ENCODE measurements around the gene UGGT2. TPM values are rescaled to one million over a fixed set of nuclear protein-coding genes. Genes with fewer than 3 reads are reported as not detected.
"Not testable (repeated sequence)": the region's sequence is repeated elsewhere in the genome, so short reads cannot be mapped to it uniquely, and the experiment has no call there.

The UGGT2 gene
- total RNA-seq, 2 donors from 2014 or later = 21.1 to 26.1 TPM

DNA sequence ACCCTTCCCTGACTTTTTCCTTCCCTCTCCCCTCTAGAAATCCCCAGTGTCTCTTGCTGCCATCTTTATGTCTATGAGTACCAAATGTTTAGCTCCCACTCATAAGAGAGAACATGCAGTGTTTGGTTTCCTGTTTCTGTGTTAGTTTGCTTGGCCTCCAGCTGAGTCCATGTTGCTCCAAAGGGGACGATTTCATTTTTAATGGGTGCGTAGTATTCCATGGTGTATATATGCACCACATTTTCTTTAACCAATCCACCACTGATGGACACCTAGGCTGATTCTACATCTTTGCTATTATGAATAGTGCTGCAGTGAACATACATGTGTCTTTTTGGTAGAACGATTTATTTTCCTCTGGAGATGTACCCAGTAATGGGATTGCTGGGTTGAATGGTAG, 123.8 kb downstream of the UGGT2 start:
- no peak overlapping the region for H3K27ac ChIP-seq
- H3K9me3 ChIP-seq = no peaks in the 10 kb centered on the region
- no peak overlapping the region for H3K4me3 ChIP-seq
- TF ChIP-seq POLR2AphosphoS5 (IDR thresholded peaks at IDR 0.05) = no peak
- TF ChIP-seq POLR2A (IDR thresholded peaks at IDR 0.05) = no peak
- TF ChIP-seq, protein P1, sequence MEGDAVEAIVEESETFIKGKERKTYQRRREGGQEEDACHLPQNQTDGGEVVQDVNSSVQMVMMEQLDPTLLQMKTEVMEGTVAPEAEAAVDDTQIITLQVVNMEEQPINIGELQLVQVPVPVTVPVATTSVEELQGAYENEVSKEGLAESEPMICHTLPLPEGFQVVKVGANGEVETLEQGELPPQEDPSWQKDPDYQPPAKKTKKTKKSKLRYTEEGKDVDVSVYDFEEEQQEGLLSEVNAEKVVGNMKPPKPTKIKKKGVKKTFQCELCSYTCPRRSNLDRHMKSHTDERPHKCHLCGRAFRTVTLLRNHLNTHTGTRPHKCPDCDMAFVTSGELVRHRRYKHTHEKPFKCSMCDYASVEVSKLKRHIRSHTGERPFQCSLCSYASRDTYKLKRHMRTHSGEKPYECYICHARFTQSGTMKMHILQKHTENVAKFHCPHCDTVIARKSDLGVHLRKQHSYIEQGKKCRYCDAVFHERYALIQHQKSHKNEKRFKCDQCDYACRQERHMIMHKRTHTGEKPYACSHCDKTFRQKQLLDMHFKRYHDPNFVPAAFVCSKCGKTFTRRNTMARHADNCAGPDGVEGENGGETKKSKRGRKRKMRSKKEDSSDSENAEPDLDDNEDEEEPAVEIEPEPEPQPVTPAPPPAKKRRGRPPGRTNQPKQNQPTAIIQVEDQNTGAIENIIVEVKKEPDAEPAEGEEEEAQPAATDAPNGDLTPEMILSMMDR (IDR thresholded peaks at IDR 0.05) = no peak
- no peaks in the 10 kb centered on the region for H3K27me3 ChIP-seq (replicated peaks; ENCODE audit: insufficient read depth)
- H3K4me1 ChIP-seq (replicated peaks) = no peaks in the 10 kb centered on the region
- no peak for DNase-seq (ENCODE audit: low spot score)
- H3K36me3 ChIP-seq = no peaks in the 10 kb centered on the region
- 99% methylated on average over 3 of the region's 3 CpGs for WGBS
- intact Hi-C loops (cut with DNase I) = no loop called here

DNA sequence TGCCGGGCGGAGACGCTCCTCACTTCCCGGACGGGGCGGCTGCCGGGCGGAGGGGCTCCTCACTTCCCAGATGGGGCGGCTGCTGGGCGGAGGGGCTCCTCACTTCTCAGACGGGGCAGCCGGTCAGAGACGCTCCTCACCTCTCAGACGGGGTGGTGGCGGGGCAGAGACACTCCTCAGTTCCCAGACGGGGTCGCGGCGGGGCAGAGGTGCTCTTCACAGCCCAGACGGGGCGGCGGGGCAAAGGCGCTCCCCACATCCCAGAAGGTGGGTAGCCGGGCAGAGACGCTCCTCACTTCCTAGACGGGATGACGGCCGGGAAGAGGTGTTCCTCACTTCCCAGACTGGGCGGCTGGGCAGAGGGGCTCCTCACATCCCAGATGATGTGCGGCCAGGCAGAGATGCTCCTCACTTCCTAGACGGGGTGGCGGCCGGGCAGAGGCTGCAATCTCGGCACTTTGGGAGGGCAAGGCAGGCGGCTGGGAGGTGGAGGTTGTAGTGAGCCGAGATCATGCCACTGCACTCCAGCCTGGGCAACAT, 124.8 kb downstream of the UGGT2 start:
- H3K4me3 ChIP-seq; intact Hi-C loops (cut with DNase I); H3K27me3 ChIP-seq (replicated peaks; ENCODE audit: insufficient read depth); H3K9me3 ChIP-seq; H3K4me1 ChIP-seq (replicated peaks); DNase-seq (ENCODE audit: low spot score); H3K27ac ChIP-seq; H3K36me3 ChIP-seq: not testable (repeated sequence)
- WGBS = 96% methylated on average over 35 of the region's 36 CpGs

DNA sequence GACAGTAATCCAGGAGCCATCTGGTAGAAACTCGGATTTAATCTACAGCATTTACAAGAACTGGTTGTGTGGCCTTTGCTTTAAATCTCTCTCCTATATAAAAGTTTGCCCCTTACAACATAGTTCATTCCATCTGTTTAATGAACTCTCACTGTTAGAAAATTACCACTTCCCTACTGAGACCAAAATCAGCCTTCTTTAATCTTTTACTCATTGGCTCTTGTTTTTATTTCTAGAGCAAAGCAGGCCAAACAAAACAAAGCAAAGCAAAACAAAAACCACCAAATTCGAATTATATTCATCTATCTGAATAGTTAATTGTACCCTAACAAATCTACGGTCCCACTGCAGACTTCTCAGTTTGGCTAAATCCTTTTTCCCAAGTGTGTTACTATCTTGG, 127.0 kb downstream of the UGGT2 start:
- WGBS = 50% methylated on average over 3 of the region's 3 CpGs
- intact Hi-C loops (cut with DNase I) = no loop called here
- Histone ChIP-seq H3K27me3 (replicated peaks; ENCODE audit: insufficient read depth) (no peaks in the 10 kb centered on the region), H3K27ac (no peak overlapping the region), H3K9me3 (no peaks in the 10 kb centered on the region), H3K36me3 (no peaks in the 10 kb centered on the region), H3K4me3 (no peak overlapping the region), H3K4me1 (replicated peaks) (no peaks in the 10 kb centered on the region)
- no peak for DNase-seq (ENCODE audit: low spot score)
- TF ChIP-seq POLR2A (IDR thresholded peaks at IDR 0.05) (no peak), POLR2AphosphoS5 (IDR thresholded peaks at IDR 0.05) (no peak)
- TF ChIP-seq, protein P1 (IDR thresholded peaks at IDR 0.05) = no peak

DNA sequence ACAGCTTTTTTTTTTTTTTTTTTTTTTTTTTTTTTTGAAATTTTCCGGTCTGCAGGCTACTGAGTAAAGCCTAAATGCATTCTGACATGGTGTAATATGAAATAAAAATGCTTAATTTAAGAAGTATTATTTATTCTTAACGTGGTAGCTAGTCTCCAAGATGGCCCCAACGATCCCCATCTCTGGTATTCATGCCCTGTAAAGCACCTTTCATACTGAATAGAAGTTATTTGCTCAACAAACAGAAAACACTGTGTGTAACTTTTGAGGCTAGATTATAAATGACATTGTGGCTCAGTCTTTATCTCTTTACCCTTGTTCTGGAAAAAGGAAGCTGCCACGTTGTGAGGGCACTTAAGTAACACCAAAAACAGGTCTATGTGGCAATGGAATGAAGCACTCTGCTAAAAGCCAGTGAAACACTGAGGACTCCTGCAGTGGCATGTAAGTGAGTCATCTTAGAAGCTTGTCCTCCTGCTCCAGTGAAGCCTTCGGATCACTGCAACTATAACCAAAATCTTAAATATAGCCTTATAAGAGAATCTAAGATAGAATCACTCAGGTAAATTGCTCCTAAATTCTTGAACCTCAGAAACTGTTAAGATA, 128.7 kb downstream of the UGGT2 start:
- H3K4me1 ChIP-seq (replicated peaks) = no peaks in the 10 kb centered on the region
- TF ChIP-seq, protein P1 (IDR thresholded peaks at IDR 0.05) = no peak
- TF ChIP-seq POLR2A (IDR thresholded peaks at IDR 0.05) (no peak), POLR2AphosphoS5 (IDR thresholded peaks at IDR 0.05) (no peak)
- H3K27me3 ChIP-seq (replicated peaks; ENCODE audit: insufficient read depth) = no peaks in the 10 kb centered on the region
- H3K4me3 ChIP-seq = no peak overlapping the region
- WGBS = 53% methylated on average over 5 of the region's 5 CpGs
- no peak overlapping the region for H3K27ac ChIP-seq
- intact Hi-C loops (cut with DNase I) = no loop called here
- DNase-seq (ENCODE audit: low spot score) = no peak
- no peaks in the 10 kb centered on the region for H3K36me3 ChIP-seq
- H3K9me3 ChIP-seq = no peaks in the 10 kb centered on the region

DNA sequence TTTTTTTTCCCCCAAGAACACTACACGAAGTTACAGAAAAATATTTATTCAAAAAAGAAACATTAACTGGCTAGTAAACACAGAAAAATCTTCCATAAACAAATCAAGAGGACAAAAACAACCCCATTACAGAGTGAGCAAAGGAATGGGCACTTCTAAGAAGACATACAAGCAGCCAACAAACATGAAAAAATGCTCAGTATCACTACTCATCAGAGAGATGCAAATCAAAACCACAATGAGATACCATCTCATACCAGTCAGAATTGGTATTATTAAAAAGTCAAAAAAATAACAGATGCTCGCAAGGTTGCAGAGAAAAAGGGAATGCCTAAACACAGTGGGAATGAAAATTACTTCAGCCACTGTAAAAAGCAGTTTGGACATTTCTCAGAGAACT, 131.7 kb downstream of the UGGT2 start:
- no peaks in the 10 kb centered on the region for H3K27me3 ChIP-seq (replicated peaks; ENCODE audit: insufficient read depth)
- TF ChIP-seq POLR2A (IDR thresholded peaks at IDR 0.05) (no peak), POLR2AphosphoS5 (IDR thresholded peaks at IDR 0.05) (no peak)
- TF ChIP-seq, protein P1 (IDR thresholded peaks at IDR 0.05) = no peak
- H3K4me1 ChIP-seq (replicated peaks) = no peaks in the 10 kb centered on the region
- intact Hi-C loops (cut with DNase I) = no loop called here
- WGBS = 46% methylated on average over 2 of the region's 2 CpGs
- H3K27ac ChIP-seq = no peak overlapping the region
- no peak for DNase-seq (ENCODE audit: low spot score)
- no peaks in the 10 kb centered on the region for H3K36me3 ChIP-seq
- no peaks in the 10 kb centered on the region for H3K9me3 ChIP-seq
- no peak overlapping the region for H3K4me3 ChIP-seq

Measured in prostate gland (tissue), 2 donors.